AG04450 (cell line): ENCODE data around the gene DDX54. TPM values are rescaled to one million over a fixed set of nuclear protein-coding genes. Genes with fewer than 3 reads are reported as not detected.

ENCODE experiments used
- CTCF ChIA-PET: fragments of 300-600, 350-600 bp; formaldehyde crosslinking; extraction: SDS; loops from one replicate; lab custom pipeline; 2022; ENCODE audit warnings: antibody characterized with exemption, inconsistent platforms; lab: Charles Lee
- POLR2A ChIA-PET: fragments of 350-600 bp; formaldehyde crosslinking; extraction: SDS; loops from one replicate; lab custom pipeline; 2021; ENCODE audit warnings: antibody characterized with exemption, inconsistent platforms; lab: Yijun Ruan, JAX
- DNase-seq: peaks from one replicate; pipeline ENCODE4 v3.0.0-alpha.2; 2011; ENCODE audit warnings: low read depth, low spot score
- H3K27ac ChIP-seq: one replicate; pipeline ENCODE4 v1.5.1; 2012; ENCODE audit warnings: low read depth, low read length, control low read depth
- H3K27me3 ChIP-seq: one replicate; pipeline ENCODE4 v1.6.0; 2012; ENCODE audit warnings: low read length; ENCODE audit not compliant: control insufficient read depth, insufficient read depth
- H3K4me3 ChIP-seq: 2 replicates; pipeline ENCODE4 v1.5.1; 2011; ENCODE audit warnings: mild to moderate bottlenecking, low read depth, low read length, control low read depth
- H3K9me3 ChIP-seq: 2 replicates; pipeline ENCODE4 v1.5.1; 2012; ENCODE audit warnings: low read length; ENCODE audit not compliant: control insufficient read depth, insufficient read depth
- CTCF ChIP-seq: IDR thresholded peaks from 2 replicates; pipeline ENCODE4 v1.5.1; 2011; ENCODE audit warnings: low read depth, low read length, control low read depth, inconsistent platforms
- polyA minus RNA-seq: library from RNA; depleted of rRNA, polyadenylated mRNA; stranded (reverse); fragments of >200 nt; gene quantifications from 2 replicates; pipeline ENCODE4 v1.2.3, GENCODE V29; 2011; rRNA and poly(A)+ RNA removed
- polyA plus RNA-seq: library from polyadenylated mRNA; depleted of rRNA; stranded (reverse); fragments of >200 nt; gene quantifications from 2 replicates; pipeline ENCODE4 v1.2.3, GENCODE V29; 2011; rRNA removed

DDX54 gene
- polyA plus RNA-seq (26.9 and 32.1 TPM in 2 replicates), polyA minus RNA-seq (30.7 and 32.0 TPM in 2 replicates)

- peak; percentile 33 for DNase-seq
- POLR2A ChIA-PET = interaction anchor here (0.5 to 1.6 kb wide), 8 partner anchors 8 to 1076 kb away, joined by 3 to 8 read pairs (median 4); no protein-coding TSS in a partner anchor
- no peaks in the 10 kb centered on the region; the same call in 1 of the 2 replicates for H3K9me3 ChIP-seq
- peak within 1 kb of the TSS; percentile 87 for H3K4me3 ChIP-seq
- no peak for TF ChIP-seq CTCF
- H3K27me3 ChIP-seq = no peaks in the 10 kb centered on the region
- CTCF ChIA-PET = interaction anchor here (1.3 to 4.8 kb wide), 2 partner anchors 11 to 276 kb away, joined by 3 to 24 read pairs; no protein-coding TSS in a partner anchor
- peak within 1 kb of the TSS; percentile 89 for H3K27ac ChIP-seq
Measured at GRCh38 chr12:113185180-113186032, at the start of gene DDX54, which contains the start of gene RITA1. TSS of gene DDX54 (minus strand) at chr12:113185478. CDS start at chr12:113185451, 27 bp downstream. TSS of gene RITA1 (plus strand) at chr12:113185721. CDS start at chr12:113186747, 1,026 bp downstream.

GRCh38 chr12:113234483-113234882 is 49.2 kb upstream of the DDX54 start:
- ChIA-PET CTCF (interaction anchor here (1.0 kb wide), 1 partner anchor 191 kb away, joined by 3 read pairs; no protein-coding TSS in a partner anchor), POLR2A (no interaction called here)
- TF ChIP-seq CTCF = no peak
- peaks cover 6% of the 10 kb centered on the region for H3K9me3 ChIP-seq
- no peak overlapping the region for H3K27ac ChIP-seq
- no peaks in the 10 kb centered on the region for H3K27me3 ChIP-seq
- no peak overlapping the region for H3K4me3 ChIP-seq
- DNase-seq = no peak

- CTCF ChIA-PET = interaction anchor here (1.0 kb wide), 1 partner anchor 192 kb away, joined by 3 read pairs; no protein-coding TSS in a partner anchor
- no peaks in the 10 kb centered on the region for H3K27me3 ChIP-seq
- no peak for DNase-seq
- H3K4me3 ChIP-seq = no peak overlapping the region
- no peak overlapping the region for H3K27ac ChIP-seq
- POLR2A ChIA-PET = no interaction called here
- H3K9me3 ChIP-seq = peaks cover 6% of the 10 kb centered on the region
- TF ChIP-seq CTCF = no peak
Measured at GRCh38 chr12:113233967-113234366, 48.7 kb upstream of the DDX54 start.

GRCh38 chr12:113232840-113233585 is 47.7 kb upstream of the DDX54 start:
- POLR2A ChIA-PET = no interaction called here
- no peak for TF ChIP-seq CTCF
- no peak for DNase-seq
- no peak overlapping the region for H3K4me3 ChIP-seq
- CTCF ChIA-PET = interaction anchor here (1.0 kb wide), 1 partner anchor 193 kb away, joined by 3 read pairs; no protein-coding TSS in a partner anchor
- H3K27ac ChIP-seq = no peak overlapping the region
- no peaks in the 10 kb centered on the region for H3K27me3 ChIP-seq
- peaks cover 6% of the 10 kb centered on the region for H3K9me3 ChIP-seq
